ENCODE results near the gene RASSF1. TPM values are rescaled to one million over a fixed set of nuclear protein-coding genes. Genes with fewer than 3 reads are reported as not detected.
A peak's percentile ranks its signal among the peaks of the same experiment; 100 is the strongest.

Gene RASSF1
- total RNA-seq, 1 experiment from 2014 or later: 28.1 TPM

DNA sequence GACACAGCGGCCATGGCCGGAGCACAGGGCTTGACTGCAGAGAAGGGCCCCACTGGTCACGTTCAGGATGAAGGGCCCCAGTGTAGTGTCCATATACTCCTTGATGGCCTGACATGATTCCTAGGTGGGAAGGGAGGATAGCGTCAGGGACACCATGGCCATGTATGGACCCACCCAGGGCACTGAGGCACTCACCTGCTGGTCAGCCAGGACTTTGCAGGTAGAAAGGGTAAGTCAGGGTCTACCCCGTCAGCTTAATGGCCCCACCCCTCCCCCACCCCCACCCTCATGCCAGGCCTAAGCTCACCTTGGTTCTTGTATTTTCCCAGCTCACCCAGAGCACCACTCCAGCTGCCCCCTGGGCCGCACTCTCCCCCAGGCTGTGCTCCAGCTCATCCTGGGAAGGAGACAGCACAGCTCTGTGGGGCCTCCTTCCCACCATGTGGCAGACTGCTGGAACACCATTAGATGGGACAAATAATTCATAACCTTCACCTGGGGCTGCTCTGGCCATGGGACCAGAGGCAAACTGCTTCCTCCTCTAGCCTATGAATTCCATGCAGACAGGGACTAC is 39.9 kb downstream of the RASSF1 start:
- no peaks in the 10 kb centered on the region for H3K9me3 ChIP-seq
- H3K27ac Mint-ChIP-seq (ENCODE audit: unreplicated experiment): peak overlapping the region; percentile 95
- no peak overlapping the region; the same call in 1 of the 2 replicates for H3K4me3 ChIP-seq (ENCODE audit: low read depth, low read length)
- H3K36me3 ChIP-seq (ENCODE audit: control insufficient read depth, insufficient read depth, low read length): no peaks in the 10 kb centered on the region; the same call in 1 of the 2 replicates
- H3K4me1 ChIP-seq: peaks cover 20% of the 10 kb centered on the region
- no peaks in the 10 kb centered on the region for H3K27me3 ChIP-seq (replicated peaks; ENCODE audit: control insufficient read depth, insufficient read depth, low read length)
- peak in 1 of 2 experiments; percentile 33 for DNase-seq
- TF ChIP-seq CTCF (IDR thresholded peaks at IDR 0.05; ENCODE audit: insufficient read depth in 1 of 2, low read depth in 1 of 2, low read length in 1 of 2, severe bottlenecking in 1 of 2, unreplicated experiment in 1 of 2): no peak
- ChIA-PET POLR2A (interaction anchor here (0.6 kb wide), 1 partner anchor 42 kb away, joined by 7 read pairs; no protein-coding TSS in a partner anchor), CTCF (no interaction called here)
- no peaks in the 10 kb centered on the region for H3K27me3 Mint-ChIP-seq (ENCODE audit: insufficient read depth, unreplicated experiment)
- H3K9me3 Mint-ChIP-seq (ENCODE audit: unreplicated experiment): no peaks in the 10 kb centered on the region
- peak overlapping the region; percentile 97 for H3K4me3 Mint-ChIP-seq (ENCODE audit: unreplicated experiment)
- H3K4me1 Mint-ChIP-seq (ENCODE audit: low read depth, unreplicated experiment): peaks cover 11% of the 10 kb centered on the region
- BruUV-seq (replicated peaks): no TSS peak
- intact Hi-C loops (cut with micrococcal nuclease; ENCODE audit: unreplicated experiment): no loop called here
- H3K36me3 Mint-ChIP-seq (ENCODE audit: insufficient read depth, unreplicated experiment): peaks cover 11% of the 10 kb centered on the region

- no peak for TF ChIP-seq CTCF (IDR thresholded peaks at IDR 0.05; ENCODE audit: insufficient read depth in 1 of 2, low read depth in 1 of 2, low read length in 1 of 2, severe bottlenecking in 1 of 2, unreplicated experiment in 1 of 2)
- Mint-ChIP-seq H3K27me3 (ENCODE audit: insufficient read depth, unreplicated experiment) (no peaks in the 10 kb centered on the region), H3K9me3 (ENCODE audit: unreplicated experiment) (no peaks in the 10 kb centered on the region), H3K4me1 (ENCODE audit: low read depth, unreplicated experiment) (peaks cover 11% of the 10 kb centered on the region), H3K27ac (ENCODE audit: unreplicated experiment) (peak overlapping the region; percentile 95), H3K36me3 (ENCODE audit: insufficient read depth, unreplicated experiment) (peaks cover 11% of the 10 kb centered on the region), H3K4me3 (ENCODE audit: unreplicated experiment) (peak overlapping the region; percentile 97)
- Histone ChIP-seq H3K27me3 (replicated peaks; ENCODE audit: control insufficient read depth, insufficient read depth, low read length) (no peaks in the 10 kb centered on the region), H3K4me3 (ENCODE audit: low read depth, low read length) (peak overlapping the region; percentile 39), H3K9me3 (no peaks in the 10 kb centered on the region), H3K36me3 (ENCODE audit: control insufficient read depth, insufficient read depth, low read length) (no peaks in the 10 kb centered on the region; the same call in 1 of the 2 replicates), H3K4me1 (peaks cover 20% of the 10 kb centered on the region)
- DNase-seq: peak in 1 of 2 experiments; percentile 35
- intact Hi-C loops (cut with micrococcal nuclease; ENCODE audit: unreplicated experiment): loop anchor here (1.0 to 2.0 kb wide), 4 partner anchors 19 to 63 kb away; partner anchors contain the start of gene GNAI2
- BruUV-seq (replicated peaks): TSS peak; percentile 95
- CTCF ChIA-PET: interaction anchor here (0.7 to 1.3 kb wide), 7 partner anchors 15 to 108 kb away, joined by 3 to 8 read pairs (median 4); no protein-coding TSS in a partner anchor
- POLR2A ChIA-PET: interaction anchor here (0.6 to 1.4 kb wide), 8 partner anchors 10 to 1282 kb away, joined by 3 to 17 read pairs (median 6); partner anchors contain the start of genes DALRD3 and GNAI2
Measured at GRCh38 chr3:50299929-50300680, 40.5 kb downstream of the RASSF1 start.

DNA sequence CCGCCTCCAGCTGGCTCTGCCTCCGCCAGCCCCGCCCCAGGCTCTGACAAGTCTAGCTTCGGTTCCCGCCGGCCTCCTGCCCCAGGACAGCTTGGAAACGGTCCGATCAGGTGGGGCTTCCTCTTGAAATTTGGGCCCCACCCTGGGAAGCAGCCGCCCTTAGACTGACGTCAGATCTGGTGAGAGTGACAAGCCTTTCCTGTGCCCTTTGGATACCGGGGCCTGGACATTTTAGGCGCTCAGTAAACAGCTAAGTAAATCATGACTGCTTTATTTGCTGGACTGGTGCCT is 41.1 kb downstream of the RASSF1 start:
- TF ChIP-seq CTCF (IDR thresholded peaks at IDR 0.05; ENCODE audit: insufficient read depth in 1 of 2, low read depth in 1 of 2, low read length in 1 of 2, severe bottlenecking in 1 of 2, unreplicated experiment in 1 of 2): no peak
- intact Hi-C loops (cut with micrococcal nuclease; ENCODE audit: unreplicated experiment): loop anchor here (1.0 to 2.0 kb wide), 4 partner anchors 19 to 63 kb away; partner anchors contain the start of gene GNAI2
- Mint-ChIP-seq H3K27ac (ENCODE audit: unreplicated experiment) (peak overlapping the region; percentile 95), H3K27me3 (ENCODE audit: insufficient read depth, unreplicated experiment) (no peaks in the 10 kb centered on the region), H3K4me1 (ENCODE audit: low read depth, unreplicated experiment) (peaks cover 11% of the 10 kb centered on the region), H3K4me3 (ENCODE audit: unreplicated experiment) (peak overlapping the region; percentile 97), H3K9me3 (ENCODE audit: unreplicated experiment) (no peaks in the 10 kb centered on the region), H3K36me3 (ENCODE audit: insufficient read depth, unreplicated experiment) (peaks cover 11% of the 10 kb centered on the region)
- no peaks in the 10 kb centered on the region; the same call in 1 of the 2 replicates for H3K36me3 ChIP-seq (ENCODE audit: control insufficient read depth, insufficient read depth, low read length)
- H3K9me3 ChIP-seq: no peaks in the 10 kb centered on the region
- no peak for DNase-seq
- peaks cover 20% of the 10 kb centered on the region for H3K4me1 ChIP-seq
- H3K27me3 ChIP-seq (replicated peaks; ENCODE audit: control insufficient read depth, insufficient read depth, low read length): no peaks in the 10 kb centered on the region
- BruUV-seq (replicated peaks): no TSS peak
- CTCF ChIA-PET: interaction anchor here (0.7 to 1.3 kb wide), 10 partner anchors 16 to 1200 kb away, joined by 3 to 8 read pairs (median 4); partner anchors contain the start of gene LSMEM2
- POLR2A ChIA-PET: interaction anchor here (0.6 to 1.4 kb wide), 9 partner anchors 10 to 1281 kb away, joined by 3 to 17 read pairs (median 5); partner anchors contain the start of genes DALRD3 and GNAI2
- H3K4me3 ChIP-seq (ENCODE audit: low read depth, low read length): peak overlapping the region; percentile 39

Data from Caco-2 (cell line).